Measurements from ENCODE around the gene QDPR.
A peak's percentile ranks its signal among the peaks of the same experiment; 100 is the strongest.

Gene QDPR

DNA sequence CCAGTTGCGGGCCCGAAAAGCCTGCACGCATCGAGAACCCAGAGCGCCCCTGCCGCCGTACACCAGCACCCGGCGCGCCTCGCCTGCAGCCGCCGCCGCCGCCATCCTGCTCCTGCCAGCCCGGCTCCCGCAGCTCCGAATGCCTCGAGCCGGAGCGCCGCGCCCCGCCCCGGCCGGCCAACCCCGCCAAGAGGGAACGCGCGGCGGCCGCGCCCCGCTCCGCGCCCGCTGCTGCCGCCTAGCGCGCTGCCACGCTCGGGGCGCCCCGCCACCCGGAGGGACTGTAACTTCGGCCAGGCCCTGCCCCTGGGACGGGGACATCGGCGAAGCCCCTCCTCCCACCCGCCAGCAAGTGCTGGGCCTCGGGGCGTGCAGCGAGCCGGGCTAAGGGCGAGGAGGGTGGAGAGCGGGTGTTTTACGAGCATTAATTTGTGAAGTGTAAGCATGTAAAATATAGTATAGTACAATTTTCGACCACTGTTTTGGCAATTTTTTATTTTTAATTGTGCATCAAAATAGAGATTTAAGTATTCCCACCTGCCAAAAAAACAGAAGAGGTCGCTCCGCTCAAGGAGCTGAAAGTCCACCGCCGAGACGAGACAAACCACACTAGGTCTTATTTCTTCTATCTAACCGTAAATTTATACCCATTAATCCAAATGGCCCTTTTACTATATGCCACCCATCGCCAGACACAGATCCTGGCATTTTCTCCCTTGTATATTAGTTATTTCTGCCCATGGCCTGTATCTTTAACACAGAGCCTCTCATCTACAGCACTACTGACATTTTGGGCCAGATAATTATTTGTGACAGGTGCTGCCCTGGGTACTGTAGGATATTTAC lies at the start of gene QDPR:
Gene QDPR, minus strand, starts transcription at position 141 of the 846 bp plus-strand sequence. Its CDS starts 36 bp downstream, at position 105.
- H3K27ac ChIP-seq: peak within 1 kb of the TSS; percentile 6
- DNase-seq: peak; percentile 31
- H3K27me3 ChIP-seq (replicated peaks): peaks cover 6% of the 10 kb centered on the region
- H3K36me3 ChIP-seq (replicated peaks): peaks cover 7% of the 10 kb centered on the region
- peak within 1 kb of the TSS; percentile 75 for H3K4me3 ChIP-seq (ENCODE audit: low read depth, low read length)
- TF ChIP-seq, protein P1, sequence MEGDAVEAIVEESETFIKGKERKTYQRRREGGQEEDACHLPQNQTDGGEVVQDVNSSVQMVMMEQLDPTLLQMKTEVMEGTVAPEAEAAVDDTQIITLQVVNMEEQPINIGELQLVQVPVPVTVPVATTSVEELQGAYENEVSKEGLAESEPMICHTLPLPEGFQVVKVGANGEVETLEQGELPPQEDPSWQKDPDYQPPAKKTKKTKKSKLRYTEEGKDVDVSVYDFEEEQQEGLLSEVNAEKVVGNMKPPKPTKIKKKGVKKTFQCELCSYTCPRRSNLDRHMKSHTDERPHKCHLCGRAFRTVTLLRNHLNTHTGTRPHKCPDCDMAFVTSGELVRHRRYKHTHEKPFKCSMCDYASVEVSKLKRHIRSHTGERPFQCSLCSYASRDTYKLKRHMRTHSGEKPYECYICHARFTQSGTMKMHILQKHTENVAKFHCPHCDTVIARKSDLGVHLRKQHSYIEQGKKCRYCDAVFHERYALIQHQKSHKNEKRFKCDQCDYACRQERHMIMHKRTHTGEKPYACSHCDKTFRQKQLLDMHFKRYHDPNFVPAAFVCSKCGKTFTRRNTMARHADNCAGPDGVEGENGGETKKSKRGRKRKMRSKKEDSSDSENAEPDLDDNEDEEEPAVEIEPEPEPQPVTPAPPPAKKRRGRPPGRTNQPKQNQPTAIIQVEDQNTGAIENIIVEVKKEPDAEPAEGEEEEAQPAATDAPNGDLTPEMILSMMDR (IDR thresholded peaks at IDR 0.05; ENCODE audit: low read depth, low read length, missing control alignments): peak; percentile 27
- in situ Hi-C loops (cut with HindIII; ENCODE audit: low pct_ligation_motif_present, low sequenced_read_pairs): no loop called here

DNA sequence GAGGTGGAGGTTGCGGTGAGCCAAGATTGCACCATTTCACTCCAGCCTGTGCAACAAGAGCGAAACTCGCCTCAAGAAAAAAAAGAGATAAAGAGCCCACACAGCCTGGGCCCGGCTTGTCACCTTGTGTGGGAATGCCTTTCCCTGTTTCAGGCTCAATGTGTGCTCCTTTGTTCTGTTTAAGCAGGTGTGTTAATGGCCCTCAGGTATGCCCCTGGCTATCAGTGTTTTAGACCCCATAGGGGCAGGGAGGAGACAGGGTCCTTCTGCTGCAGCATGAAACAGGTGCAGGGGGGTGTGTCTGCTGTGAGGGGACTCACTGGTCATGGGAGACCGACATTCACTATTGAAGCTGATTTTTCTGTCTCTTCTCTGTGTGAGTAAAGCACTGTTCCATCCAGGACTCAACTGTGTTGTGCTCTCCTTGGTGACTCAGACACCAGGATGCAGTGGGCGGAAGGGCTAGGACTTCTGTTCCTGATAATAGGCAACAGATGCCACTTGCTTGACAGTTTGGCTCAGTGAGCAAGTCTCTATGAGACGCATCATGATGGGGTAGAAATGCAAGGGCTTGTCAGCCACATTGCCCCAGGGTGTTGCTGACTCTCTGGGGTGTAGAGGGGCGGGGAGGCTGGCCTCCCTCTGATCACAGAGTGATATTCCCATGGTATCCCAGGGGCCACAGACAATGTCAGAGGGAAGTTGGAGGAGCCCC lies 49.5 kb upstream of the QDPR start:
- TF ChIP-seq, protein P1 (IDR thresholded peaks at IDR 0.05; ENCODE audit: low read depth, low read length, missing control alignments): no peak
- Histone ChIP-seq H3K36me3 (replicated peaks) (no peaks in the 10 kb centered on the region), H3K27ac (no peak overlapping the region), H3K4me3 (ENCODE audit: low read depth, low read length) (no peak overlapping the region), H3K27me3 (replicated peaks) (no peaks in the 10 kb centered on the region)
- in situ Hi-C loops (cut with HindIII; ENCODE audit: low pct_ligation_motif_present, low sequenced_read_pairs): no loop called here
- peak; percentile 61 for DNase-seq

DNA sequence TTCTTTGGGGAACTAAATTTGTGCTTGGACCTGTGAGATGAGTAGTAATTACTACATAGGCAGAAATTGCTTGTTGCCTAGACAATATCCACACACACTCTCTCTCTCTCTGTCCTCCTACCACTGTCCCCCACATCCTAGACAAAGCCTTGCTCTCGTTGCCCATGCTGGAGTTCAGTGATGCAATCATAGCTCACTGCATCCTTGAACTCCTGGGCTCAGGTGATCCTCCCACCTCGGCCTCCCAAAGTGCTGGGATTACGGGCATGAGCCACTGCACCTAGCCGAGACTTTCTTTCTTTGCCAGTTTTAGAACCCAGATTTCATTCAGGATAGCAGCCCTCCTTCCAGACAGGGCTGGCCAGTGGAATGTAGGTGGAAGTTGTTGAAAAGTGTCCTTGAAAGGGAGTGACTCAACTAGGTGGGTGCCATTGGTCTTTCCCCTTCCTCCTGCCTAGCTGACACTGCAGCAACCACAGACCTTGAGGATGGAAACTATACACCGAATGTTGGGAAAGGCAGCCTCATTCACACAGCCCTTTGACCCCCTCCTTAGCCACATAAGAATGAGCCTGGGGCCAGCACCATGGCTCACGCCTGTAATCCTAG lies 48.3 kb upstream of the QDPR start:
- in situ Hi-C loops (cut with HindIII; ENCODE audit: low pct_ligation_motif_present, low sequenced_read_pairs): no loop called here
- H3K27ac ChIP-seq: no peak overlapping the region
- H3K36me3 ChIP-seq (replicated peaks): no peaks in the 10 kb centered on the region
- no peak overlapping the region for H3K4me3 ChIP-seq (ENCODE audit: low read depth, low read length)
- DNase-seq: no peak
- H3K27me3 ChIP-seq (replicated peaks): no peaks in the 10 kb centered on the region
- TF ChIP-seq, protein P1 (IDR thresholded peaks at IDR 0.05; ENCODE audit: low read depth, low read length, missing control alignments): no peak

DNA sequence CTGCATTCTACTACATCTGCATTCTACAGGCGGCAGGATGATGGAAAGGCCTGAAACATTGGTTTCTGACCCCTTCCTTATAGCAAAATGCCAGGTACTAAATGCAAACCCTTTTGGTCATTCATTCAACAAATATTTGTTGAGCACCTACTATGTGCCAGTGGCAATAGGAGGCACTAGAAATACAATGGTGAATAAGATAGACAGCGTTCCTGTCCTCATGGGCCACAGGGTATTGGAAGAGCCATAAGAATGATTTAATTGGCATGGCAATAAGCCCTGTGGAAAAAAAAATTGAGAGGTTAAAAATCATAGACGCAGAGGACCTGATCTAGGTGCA lies 47.8 kb upstream of the QDPR start:
- TF ChIP-seq, protein P1 (IDR thresholded peaks at IDR 0.05; ENCODE audit: low read depth, low read length, missing control alignments): no peak
- no peak overlapping the region for H3K4me3 ChIP-seq (ENCODE audit: low read depth, low read length)
- no peaks in the 10 kb centered on the region for H3K36me3 ChIP-seq (replicated peaks)
- DNase-seq: no peak
- in situ Hi-C loops (cut with HindIII; ENCODE audit: low pct_ligation_motif_present, low sequenced_read_pairs): no loop called here
- H3K27ac ChIP-seq: no peak overlapping the region
- H3K27me3 ChIP-seq (replicated peaks): no peaks in the 10 kb centered on the region

DNA sequence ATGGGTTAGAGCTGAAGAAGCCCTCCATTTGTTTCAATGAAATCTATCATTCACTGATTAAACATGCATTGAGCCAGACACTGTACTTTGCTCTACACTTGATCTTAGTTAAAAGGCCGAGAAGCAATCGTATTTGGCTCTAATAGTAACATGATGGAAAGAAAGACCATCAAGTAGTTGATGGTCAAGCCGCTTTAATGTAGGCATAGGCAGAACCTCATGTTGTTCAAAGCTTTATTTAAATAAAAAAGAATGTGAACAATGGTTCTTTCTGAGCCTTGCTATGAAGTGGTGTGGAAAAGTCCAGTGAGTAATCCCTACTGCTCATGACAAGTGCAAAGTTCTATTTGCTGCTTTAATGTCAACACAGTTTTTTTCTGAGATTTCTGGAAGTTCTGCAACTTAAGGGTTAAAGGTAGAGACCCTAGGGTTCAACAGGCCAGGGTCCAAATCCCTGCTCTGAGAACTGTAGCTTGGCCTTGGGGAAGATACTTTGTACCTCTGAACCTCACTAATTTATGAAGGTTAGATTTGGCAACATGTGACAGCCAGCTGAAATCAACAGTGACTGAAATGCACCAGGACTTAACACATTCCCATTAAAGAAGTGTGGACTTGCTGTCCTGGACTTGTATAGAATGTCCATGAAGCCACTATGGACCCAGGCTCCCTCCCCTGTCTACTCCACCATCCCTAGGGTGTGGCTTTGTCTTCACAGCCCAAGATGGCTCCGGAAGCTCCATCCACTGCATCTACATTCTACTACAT lies 47.2 kb upstream of the QDPR start:
- H3K36me3 ChIP-seq (replicated peaks): no peaks in the 10 kb centered on the region
- no peak for DNase-seq
- no peak overlapping the region for H3K4me3 ChIP-seq (ENCODE audit: low read depth, low read length)
- no peak overlapping the region for H3K27ac ChIP-seq
- in situ Hi-C loops (cut with HindIII; ENCODE audit: low pct_ligation_motif_present, low sequenced_read_pairs): no loop called here
- no peaks in the 10 kb centered on the region for H3K27me3 ChIP-seq (replicated peaks)
- TF ChIP-seq, protein P1 (IDR thresholded peaks at IDR 0.05; ENCODE audit: low read depth, low read length, missing control alignments): no peak
